K562 (cell line): ENCODE data around the gene COQ2. TPM values are rescaled to one million over a fixed set of nuclear protein-coding genes. Genes with fewer than 3 reads are reported as not detected.

Experiments used
- ATAC-seq: fragments of 200-7000 bp; cut with Tn5 transposase; 3 replicates; pipeline ENCODE4 v1.9.1; 2020; ENCODE audit warnings: moderate library complexity
- Bru-seq: library from RNA; stranded (reverse); fragments of 400-500 nt; gene quantifications from one replicate; lab custom pipeline; 2021; lab: Mats Ljungman, UMichigan
- BruChase-seq, 2 experiments: library from RNA; stranded (reverse); fragments of 400-500 nt; gene quantifications; one replicate each; lab custom pipeline; 2021; lab: Mats Ljungman, UMichigan
- BruUV-seq: library from RNA; stranded (reverse); fragments of 400-500 nt; replicated peaks from 2 replicates; lab custom pipeline; 2021; lab: Mats Ljungman, UMichigan
- CTCF ChIA-PET: fragments of 300-600 bp; formaldehyde crosslinking; extraction: SDS; loops from one replicate; lab custom pipeline; 2021; ENCODE audit warnings: low intra/inter-chr PET ratio; lab: Yijun Ruan, JAX
- POLR2A ChIA-PET: fragments of 300-600, 350-650 bp; sonication (Branson Sonifier 250); formaldehyde crosslinking; extraction: SDS; loops from one replicate; lab custom pipeline; 2021; ENCODE audit warnings: antibody characterized with exemption, inconsistent platforms; lab: Yijun Ruan, JAX
- DNase-seq, 4 experiments: peaks; one replicate each; pipeline versions ENCODE4 v3.0.0 to v3.0.0-alpha.2; 2011 to 2018; ENCODE audit warnings: low spot score in 3 of 4, mixed read lengths in 3 of 4; ENCODE audit errors: extremely low read depth in 1 of 4
- FAIRE-seq: peaks from 2 replicates; lab custom pipeline; 2011; peaks lifted over from hg19 to GRCh38; lab: Jason Lieb, UNC
- H2AFZ ChIP-seq: 2 replicates; pipeline ENCODE4 v1.6.0; 2011; ENCODE audit warnings: low read depth, low read length, control low read depth, inconsistent platforms
- H3K27ac ChIP-seq: fragments of 200-600 bp; 3 replicates; pipeline ENCODE4 v1.8.0; 2011; ENCODE audit warnings: low read depth, mild to moderate bottlenecking, control low read depth, inconsistent platforms, low read length, moderate library complexity, mixed read lengths; ENCODE audit errors: extremely low read depth
- H3K27me3 ChIP-seq, 2 experiments: fragments of 300-600 bp in 1 of 2; 2 replicates in 1 of 2; 3 replicates in 1 of 2; pipeline versions ENCODE4 v1.6.0 to v1.8.0; 2011; ENCODE audit warnings: inconsistent platforms in 2 of 2, low read length in 2 of 2, mild to moderate bottlenecking in 1 of 2, mixed read lengths in 1 of 2, moderate library complexity in 1 of 2; ENCODE audit not compliant: control insufficient read depth in 2 of 2, insufficient read depth in 2 of 2
- H3K36me3 ChIP-seq: fragments of 300-600 bp; 3 replicates; pipeline ENCODE4 v1.8.0; 2011; ENCODE audit warnings: mild to moderate bottlenecking, low read length, inconsistent platforms; ENCODE audit not compliant: control insufficient read depth, insufficient read depth
- H3K4me1 ChIP-seq, 2 experiments: fragments of 200-600 bp in 1 of 2; replicated peaks in 1 of 2; 2 replicates in 1 of 2; 3 replicates in 1 of 2; pipeline versions ENCODE4 v1.5.1 to v1.8.0; 2011; ENCODE audit warnings: inconsistent platforms in 2 of 2, low read length in 2 of 2, mild to moderate bottlenecking in 1 of 2, mixed read lengths in 1 of 2, moderate library complexity in 1 of 2; ENCODE audit not compliant: control insufficient read depth in 2 of 2, insufficient read depth in 2 of 2
- H3K4me2 ChIP-seq: 2 replicates; pipeline ENCODE4 v1.6.1; 2011; ENCODE audit warnings: low read length, control low read depth, inconsistent platforms, mixed read lengths; ENCODE audit not compliant: insufficient read depth
- H3K4me3 ChIP-seq: fragments of 200-600 bp; sonication (generic), shearing (Covaris generic); 2 replicates; pipeline ENCODE4 v1.5.1; 2016; ENCODE audit warnings: control low read depth, inconsistent platforms
- H3K79me2 ChIP-seq: fragments of 200-600 bp; 3 replicates; pipeline ENCODE4 v1.8.0; 2011; ENCODE audit warnings: low read length, inconsistent platforms; ENCODE audit not compliant: control insufficient read depth, insufficient read depth
- H3K9ac ChIP-seq, 2 experiments: 2 replicates each; pipeline versions ENCODE4 v1.6.0 to v1.6.1; 2011; ENCODE audit warnings: low read depth in 2 of 2, low read length in 2 of 2, control low read depth in 1 of 2, inconsistent platforms in 1 of 2, mild to moderate bottlenecking in 1 of 2, mixed read lengths in 1 of 2; ENCODE audit not compliant: insufficient read depth in 1 of 2
- H3K9me1 ChIP-seq: one replicate; pipeline ENCODE4 v1.6.0; 2011; ENCODE audit warnings: inconsistent platforms, mild to moderate bottlenecking, low read length, moderate library complexity; ENCODE audit not compliant: control insufficient read depth, insufficient read depth
- H3K9me3 ChIP-seq: replicated peaks from 2 replicates; pipeline ENCODE4 v1.5.1; 2011; ENCODE audit warnings: low read depth, low read length, inconsistent platforms; ENCODE audit not compliant: control insufficient read depth, insufficient read depth
- H4K20me1 ChIP-seq: replicated peaks from 2 replicates; pipeline ENCODE4 v1.6.1; 2011; ENCODE audit warnings: low read length, inconsistent platforms, mixed read lengths; ENCODE audit not compliant: control insufficient read depth, insufficient read depth
- ETS2 ChIP-seq: IDR thresholded peaks from 2 replicates; pipeline ENCODE4 v1.6.1; 2016; ENCODE audit warnings: borderline replicate concordance, missing genetic modification characterization, mild to moderate bottlenecking, moderate library complexity, missing compliant biosample characterization; ENCODE audit not compliant: poor library complexity, severe bottlenecking
- FOXJ2 ChIP-seq: fragments of 200-800 bp; sonication (Bioruptor generic); IDR thresholded peaks from 2 replicates; pipeline ENCODE4 v1.6.1; 2016; ENCODE audit warnings: missing genetic modification characterization, missing compliant biosample characterization
- FOXK1 ChIP-seq: sonication (generic); formaldehyde crosslinking; IDR thresholded peaks from 2 replicates; pipeline ENCODE4 v1.8.0; 2022; ENCODE audit warnings: missing genetic modification reagents, mild to moderate bottlenecking, borderline replicate concordance
- JUND ChIP-seq, 2 experiments: IDR thresholded peaks; 2 replicates in 1 of 2; 3 replicates in 1 of 2; pipeline ENCODE4 v1.6.1; 2011; ENCODE audit warnings: borderline replicate concordance in 2 of 2, low read depth in 2 of 2, low read length in 2 of 2, improper control_type of control experiment in 1 of 2, missing biosample characterization in 1 of 2, missing genetic modification characterization in 1 of 2, missing genetic modification reagents in 1 of 2
- SREBF2 ChIP-seq: sonication (generic); formaldehyde crosslinking; IDR thresholded peaks from 2 replicates; pipeline ENCODE4 v1.4.0; 2020; ENCODE audit warnings: mild to moderate bottlenecking, missing genetic modification reagents
- TBP ChIP-seq: optimal IDR thresholded peaks from 2 replicates; pipeline ENCODE3; 2011; ENCODE audit warnings: low read depth, low read length, improper control_type of control experiment
- ZFX ChIP-seq: sonication (generic); formaldehyde crosslinking; IDR thresholded peaks from 2 replicates; pipeline ENCODE4 v1.8.0; 2022; ENCODE audit warnings: mild to moderate bottlenecking, missing genetic modification reagents, moderate library complexity
- ZNF707 ChIP-seq: fragments of 250-450 bp; sonication (Bioruptor Pico); conservative IDR thresholded peaks from 2 replicates; pipeline ENCODE4 v1.8.0; 2022; ENCODE audit warnings: inconsistent platforms, mild to moderate bottlenecking, moderate library complexity
- ZNF766 ChIP-seq: fragments of 200-800 bp; sonication (Bioruptor generic); conservative IDR thresholded peaks from 2 replicates; pipeline ENCODE4 v1.6.1; 2016; ENCODE audit warnings: missing genetic modification characterization, missing compliant biosample characterization
- WGBS: fragments of 100-300 bp; shearing (Covaris generic); methylation state at CpG from one replicate; pipeline ENCODE4 v1.1.6; 2016; ENCODE audit warnings: low coverage, mixed read lengths; ENCODE audit not compliant: insufficient coverage; ENCODE audit errors: missing lambda C conversion rate; 5-methylcytosine and 5-hydroxymethylcytosine counted together
- in situ Hi-C: fragments of 300-500 bp; cut with MboI; formaldehyde crosslinking; loops from 4 replicates; pipeline ENCODE4 v1.15.0; 2018; ENCODE audit warnings: inconsistent platforms, mixed read lengths
- intact Hi-C: fragments of 100-400 bp; cut with micrococcal nuclease; formaldehyde crosslinking; loops from 2 replicates; pipeline ENCODE4 v1.14.2; 2022
- long read RNA-seq, 3 experiments: library from polyadenylated mRNA in 2 of 3; library from RNA in 1 of 3; unstranded in 2 of 3; stranded (forward) in 1 of 3; transcript quantifications; one replicate each; pipeline ENCODE4 v2.0.0, GENCODE V29; 2019 to 2022
- polyA minus RNA-seq, 3 experiments: library from RNA; depleted of rRNA, polyadenylated mRNA; stranded (reverse); fragments of >200 nt; gene quantifications; 2 replicates each; pipeline ENCODE4 v1.2.3, GENCODE V29; 2011
- polyA plus RNA-seq, 8 experiments: library from polyadenylated mRNA; depleted of rRNA in 4 of 8; stranded (reverse) in 5 of 8; unstranded in 3 of 8; fragments of >200 nt; fragmentation: Nextera tagmentation in 2 of 8; fragmentation: Illumina TruSeq in 1 of 8; extraction: Ambion mirVana in 2 of 8; extraction: Trizol in 1 of 8; gene quantifications; 2 replicates each; pipeline versions ENCODE4 v1.2.1 to v1.2.3, GENCODE V29; 2011 to 2014; ENCODE audit warnings: inconsistent platforms in 1 of 8, missing spikeins in 1 of 8
- total RNA-seq, 7 experiments: library from RNA; depleted of rRNA in 6 of 7; stranded (reverse); fragments of >200 nt in 6 of 7; fragmentation: Illumina TruSeq in 2 of 7; extraction: Trizol in 2 of 7; gene quantifications; 2 replicates each; pipeline versions ENCODE4 v1.2.1 to v1.2.3, GENCODE V29; 2011 to 2021; ENCODE audit warnings: low replicate concordance in 1 of 7
- TF ChIP-seq, protein P1 (sequence below), 2 experiments: fragments of 450-650 bp; IDR thresholded peaks; 2 replicates each; pipeline ENCODE4 v1.6.1; 2016

The COQ2 gene, protein sequence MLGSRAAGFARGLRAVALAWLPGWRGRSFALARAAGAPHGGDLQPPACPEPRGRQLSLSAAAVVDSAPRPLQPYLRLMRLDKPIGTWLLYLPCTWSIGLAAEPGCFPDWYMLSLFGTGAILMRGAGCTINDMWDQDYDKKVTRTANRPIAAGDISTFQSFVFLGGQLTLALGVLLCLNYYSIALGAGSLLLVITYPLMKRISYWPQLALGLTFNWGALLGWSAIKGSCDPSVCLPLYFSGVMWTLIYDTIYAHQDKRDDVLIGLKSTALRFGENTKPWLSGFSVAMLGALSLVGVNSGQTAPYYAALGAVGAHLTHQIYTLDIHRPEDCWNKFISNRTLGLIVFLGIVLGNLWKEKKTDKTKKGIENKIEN
- 13.2 and 17.0 TPM in 2 replicates for total RNA-seq (2011; cell fraction: chromatin; rRNA removed; ENCODE audit: low replicate concordance)
- 10.5 and 11.4 TPM in 2 replicates for total RNA-seq (2011; cell fraction: nucleolus; rRNA removed)
- total RNA-seq (2011; cell fraction: nucleoplasm; rRNA removed): 15.1 and 18.4 TPM in 2 replicates
- total RNA-seq (2014; rRNA removed): 8.5 and 10.4 TPM in 2 replicates
- total RNA-seq (2014; rRNA removed; fragmentation: Illumina TruSeq; extraction: Trizol): 11.8 and 13.6 TPM in 2 replicates
- 11.9 TPM in 2 replicates for total RNA-seq (2015; rRNA removed; fragmentation: Illumina TruSeq; extraction: Trizol)
- 11.1 and 11.6 TPM in 2 replicates for total RNA-seq (2021)
- 8.9 and 13.5 TPM in 2 replicates for polyA plus RNA-seq (2011; rRNA removed)
- 8.6 and 10.7 TPM in 2 replicates for polyA plus RNA-seq (2011; cell fraction: cytosol; rRNA removed)
- polyA plus RNA-seq (2011; cell fraction: nucleus; rRNA removed): 5.1 and 5.7 TPM in 2 replicates
- 6.8 and 7.5 TPM in 2 replicates for polyA plus RNA-seq (2012)
- 11.4 and 13.4 TPM in 2 replicates for polyA plus RNA-seq (2014; fragmentation: Illumina TruSeq; extraction: Trizol)
- 1 to 10 TPM; 1.9 to 2.9 TPM for polyA plus RNA-seq (2014; fragmentation: Nextera tagmentation; extraction: Ambion mirVana)
- 12.9 and 13.2 TPM in 2 replicates for polyA plus RNA-seq (2014; rRNA removed)
- 11.6 and 13.2 TPM in 2 replicates for polyA minus RNA-seq (2011; rRNA and poly(A)+ RNA removed)
- 4.0 and 4.3 TPM in 2 replicates for polyA minus RNA-seq (2011; cell fraction: cytosol; rRNA and poly(A)+ RNA removed)
- polyA minus RNA-seq (2011; cell fraction: nucleus; rRNA and poly(A)+ RNA removed): 7.6 and 7.8 TPM in 2 replicates
- Bru-seq, nascent RNA: percentile 65 among the genes with signal in this experiment
- percentile 61 among the genes with signal in this experiment for BruChase-seq, experiment 1, labeled RNA remaining after a 2-hour chase
- BruChase-seq, experiment 2, labeled RNA remaining after a 6-hour chase: percentile 63 among the genes with signal in this experiment
- long read RNA-seq, experiment 1, transcript COQ2-206 (7 exons, 1,641 nt): major isoform, 32 of 42 reads
- long read RNA-seq, experiment 1, partial matches to known transcripts: 0 of 42 reads
- long read RNA-seq, experiment 1, other reads (novel, unspliced or antisense): 9 of 42 reads
- long read RNA-seq, experiment 2, transcript COQ2-206 (7 exons, 1,641 nt): major isoform, 10 of 14 reads
- long read RNA-seq, experiment 2, partial matches to known transcripts: 0 of 14 reads
- long read RNA-seq, experiment 2, other reads (novel, unspliced or antisense): 4 of 14 reads
- long read RNA-seq, experiment 3, transcript COQ2-206 (7 exons, 1,641 nt): major isoform, 10 of 14 reads
- long read RNA-seq, experiment 3, partial matches to known transcripts: 0 of 14 reads
- long read RNA-seq, experiment 3, other reads (novel, unspliced or antisense): 3 of 14 reads

DNA sequence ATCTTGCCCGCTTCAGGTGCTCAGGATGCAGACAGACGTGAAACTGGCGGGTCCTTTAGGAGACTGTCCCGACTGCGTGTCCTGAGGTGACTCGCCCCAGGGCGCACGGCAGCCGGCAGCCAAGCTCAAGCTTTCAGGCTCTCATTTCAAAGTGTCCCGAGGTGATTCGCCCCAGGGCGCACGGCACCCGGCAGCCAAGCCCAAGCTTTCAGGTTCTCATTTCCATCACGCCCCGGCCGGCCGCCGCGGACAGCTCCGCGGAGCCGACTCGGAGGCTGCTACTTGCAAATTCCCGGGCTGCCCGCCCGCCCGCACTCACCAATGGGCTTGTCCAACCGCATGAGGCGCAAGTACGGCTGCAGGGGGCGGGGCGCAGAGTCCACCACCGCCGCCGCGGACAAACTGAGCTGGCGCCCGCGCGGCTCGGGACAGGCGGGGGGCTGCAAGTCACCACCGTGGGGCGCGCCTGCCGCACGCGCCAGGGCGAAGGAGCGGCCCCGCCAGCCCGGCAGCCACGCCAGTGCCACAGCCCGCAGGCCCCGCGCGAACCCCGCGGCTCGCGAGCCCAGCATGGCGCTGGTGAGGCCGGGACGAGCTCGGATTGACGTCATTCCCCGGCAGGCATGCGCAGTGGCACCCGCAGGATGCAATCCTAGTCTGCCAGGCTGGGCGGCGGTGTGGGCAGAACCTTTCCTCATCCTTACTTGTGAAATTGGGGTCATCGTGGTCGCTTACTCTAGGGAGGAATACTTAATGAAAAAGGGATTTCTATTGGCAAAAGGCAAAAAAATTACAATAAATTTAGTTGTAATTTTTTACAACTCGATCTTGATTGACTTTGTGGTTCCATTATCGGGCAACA lies at the start of gene COQ2:
COQ2 (minus strand) TSS at position 606 of the 862 bp plus-strand sequence; CDS start at position 572, 34 bp downstream.
- WGBS: under 1% methylated on average over 74 of the region's 76 CpGs
- no peaks in the 10 kb centered on the region for H4K20me1 ChIP-seq
- in situ Hi-C loops: no loop called here
- TF ChIP-seq ZNF707 (CRISPR knock-in tag): no peak
- TF ChIP-seq, protein P1, sequence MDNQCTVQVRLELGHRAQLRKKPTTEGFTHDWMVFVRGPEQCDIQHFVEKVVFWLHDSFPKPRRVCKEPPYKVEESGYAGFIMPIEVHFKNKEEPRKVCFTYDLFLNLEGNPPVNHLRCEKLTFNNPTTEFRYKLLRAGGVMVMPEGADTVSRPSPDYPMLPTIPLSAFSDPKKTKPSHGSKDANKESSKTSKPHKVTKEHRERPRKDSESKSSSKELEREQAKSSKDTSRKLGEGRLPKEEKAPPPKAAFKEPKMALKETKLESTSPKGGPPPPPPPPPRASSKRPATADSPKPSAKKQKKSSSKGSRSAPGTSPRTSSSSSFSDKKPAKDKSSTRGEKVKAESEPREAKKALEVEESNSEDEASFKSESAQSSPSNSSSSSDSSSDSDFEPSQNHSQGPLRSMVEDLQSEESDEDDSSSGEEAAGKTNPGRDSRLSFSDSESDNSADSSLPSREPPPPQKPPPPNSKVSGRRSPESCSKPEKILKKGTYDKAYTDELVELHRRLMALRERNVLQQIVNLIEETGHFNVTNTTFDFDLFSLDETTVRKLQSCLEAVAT (IDR thresholded peaks at IDR 0.05): no peak
- TF ChIP-seq FOXJ2: no peak; the same call in none of the 2 replicates
- peak; percentile 88 for TF ChIP-seq JUND (IDR thresholded peaks at IDR 0.05; ENCODE audit: borderline replicate concordance, low read depth, low read length)
- peak; percentile 91; the same call in 2 of the 3 replicates for TF ChIP-seq JUND (tag; IDR thresholded peaks at IDR 0.05; ENCODE audit: borderline replicate concordance, low read depth, low read length)
- TF ChIP-seq ZNF766 (CRISPR knock-in tag): no peak
- TF ChIP-seq TBP: peak; percentile 70
- TF ChIP-seq ETS2 (tag): no peak
- TF ChIP-seq SREBF2 (CRISPR knock-in tag): no peak
- no peak for TF ChIP-seq FOXK1 (CRISPR knock-in tag)
- TF ChIP-seq ZFX (CRISPR knock-in tag): peak; percentile 87

More for the DNA sequence above, at the start of gene COQ2:
- Histone ChIP-seq H3K36me3 (no peaks in the 10 kb centered on the region; the same call in 2 of the 3 replicates), H2AFZ (peak within 1 kb of the TSS; percentile 99), H3K9me3 (no peaks in the 10 kb centered on the region), H3K4me1 (peaks cover 5 to 15% of the 10 kb centered on the region in 2 experiments; a peak in 4 of 5 replicates), H3K79me2 (peaks cover 9% of the 10 kb centered on the region; the same call in 1 of the 3 replicates), H3K9me1 (no peaks in the 10 kb centered on the region), H3K4me3 (peak within 1 kb of the TSS; percentile 75), H3K4me2 (peak within 1 kb of the TSS; percentile 75), H3K27me3 (no peaks in the 10 kb centered on the region), H3K9ac (peak within 1 kb of the TSS; percentile 86 to 97), H3K27ac (peak within 1 kb of the TSS; percentile 88)
- DNase-seq (peak; percentile 92 to 95 (median 94)), FAIRE-seq (peak; percentile 70), ATAC-seq (peak; percentile 94)
- ChIA-PET POLR2A (interaction anchor here (0.6 to 1.7 kb wide), 9 partner anchors 9 to 553 kb away, joined by 3 to 10 read pairs (median 3); partner anchors contain the start of gene THAP9), CTCF (interaction anchor here (0.7 kb wide), 1 partner anchor 142 kb away, joined by 3 read pairs; no protein-coding TSS in a partner anchor)
- intact Hi-C loops: loop anchor here (1.0 to 5.0 kb wide), 3 partner anchors 271 to 382 kb away; partner anchors contain the start of gene THAP9
- no TSS peak for BruUV-seq
